GM19099 (cell line): Measurements from ENCODE around the gene MTERF1.

Source experiments
- POLR2A ChIP-seq: IDR thresholded peaks from 3 replicates; pipeline ENCODE4 v1.6.1; 2011; ENCODE audit warnings: low read depth; ENCODE audit not compliant: insufficient read length; ENCODE audit errors: extremely low read depth

MTERF1 gene

GRCh38 chr7:91892099-91892705 lies 11.7 kb upstream of the MTERF1 start:
- TF ChIP-seq POLR2A, result no peak

- TF ChIP-seq POLR2A, result no peak
Observed at GRCh38 chr7:91883676-91884362, 3.3 kb upstream of the MTERF1 start.

GRCh38 chr7:91880016-91880412 lies 488 bp downstream of the MTERF1 start:
- TF ChIP-seq POLR2A, result no peak

- no peak for TF ChIP-seq POLR2A
Observed at GRCh38 chr7:91876391-91877133, 3.9 kb downstream of the MTERF1 start.

- no peak for TF ChIP-seq POLR2A
Observed at GRCh38 chr7:91875851-91876250, 4.7 kb downstream of the MTERF1 start.

- no peak for TF ChIP-seq POLR2A
Observed at GRCh38 chr7:91872928-91873327, 7.6 kb downstream of the MTERF1 start.

- no peak for TF ChIP-seq POLR2A
Observed at GRCh38 chr7:91872069-91872468, 8.4 kb downstream of the MTERF1 start.

- TF ChIP-seq POLR2A, result no peak
Observed at GRCh38 chr7:91869661-91870060, 10.8 kb downstream of the MTERF1 start.

- no peak for TF ChIP-seq POLR2A
Observed at GRCh38 chr7:91866599-91867148, 13.8 kb downstream of the MTERF1 start.

- no peak for TF ChIP-seq POLR2A
Observed at GRCh38 chr7:91865511-91865910, 15.0 kb downstream of the MTERF1 start.

- TF ChIP-seq POLR2A, result no peak
Observed at GRCh38 chr7:91864070-91864469, 16.4 kb downstream of the MTERF1 start.

- no peak for TF ChIP-seq POLR2A
Observed at GRCh38 chr7:91852263-91852741, 28.2 kb downstream of the MTERF1 start.

- no peak for TF ChIP-seq POLR2A
Observed at GRCh38 chr7:91850455-91850854, 30.0 kb downstream of the MTERF1 start.

- no peak for TF ChIP-seq POLR2A
Observed at GRCh38 chr7:91847876-91848588, 32.5 kb downstream of the MTERF1 start.

GRCh38 chr7:91847231-91847630 lies 33.3 kb downstream of the MTERF1 start:
- TF ChIP-seq POLR2A, result no peak

- no peak for TF ChIP-seq POLR2A
Observed at GRCh38 chr7:91846436-91846835, 34.1 kb downstream of the MTERF1 start.

- TF ChIP-seq POLR2A, result no peak
Observed at GRCh38 chr7:91843831-91844230, 36.7 kb downstream of the MTERF1 start.
